Panc1 (cell line): Measurements from ENCODE around the gene SEMA4A.

ENCODE experiments used
- CTCF ChIP-seq: fragments of 450-650 bp; IDR thresholded peaks from 2 replicates; pipeline ENCODE4 v1.5.1; 2017; ENCODE audit warnings: mild to moderate bottlenecking
- POLR2AphosphoS5 ChIP-seq: IDR thresholded peaks from 2 replicates; pipeline ENCODE4 v1.6.1; 2012; ENCODE audit warnings: mild to moderate bottlenecking, low read depth, low read length, moderate library complexity
- SIN3A ChIP-seq: IDR thresholded peaks from 2 replicates; pipeline ENCODE4 v1.6.1; 2012; ENCODE audit warnings: low read depth, mild to moderate bottlenecking, low read length, moderate library complexity, borderline replicate concordance; ENCODE audit not compliant: insufficient read depth

- TF ChIP-seq POLR2AphosphoS5 (no peak), CTCF (no peak), SIN3A (no peak)
These were observed 757 bp upstream of the SEMA4A start for GRCh38 chr1:156152628-156153027.
